Retinal pigment epithelial cell (primary cell): ENCODE results near the gene IDH3G.
"Not testable (repeated sequence)": the region's sequence is repeated elsewhere in the genome, so short reads cannot be mapped to it uniquely, and the experiment has no call there.

Experiments
- DNase-seq: peaks from one replicate; pipeline ENCODE4 v3.0.0-alpha.2; 2010; ENCODE audit warnings: low read depth
- H3K4me3 ChIP-seq: 2 replicates; pipeline ENCODE4 v1.5.1; 2011; ENCODE audit warnings: mild to moderate bottlenecking, low read length, control low read depth, moderate library complexity
- TF ChIP-seq, protein P1 (sequence below): conservative IDR thresholded peaks from 2 replicates; pipeline ENCODE4 v1.5.1; 2011; ENCODE audit warnings: low read depth, low read length, control low read depth, inconsistent platforms

IDH3G gene

DNA sequence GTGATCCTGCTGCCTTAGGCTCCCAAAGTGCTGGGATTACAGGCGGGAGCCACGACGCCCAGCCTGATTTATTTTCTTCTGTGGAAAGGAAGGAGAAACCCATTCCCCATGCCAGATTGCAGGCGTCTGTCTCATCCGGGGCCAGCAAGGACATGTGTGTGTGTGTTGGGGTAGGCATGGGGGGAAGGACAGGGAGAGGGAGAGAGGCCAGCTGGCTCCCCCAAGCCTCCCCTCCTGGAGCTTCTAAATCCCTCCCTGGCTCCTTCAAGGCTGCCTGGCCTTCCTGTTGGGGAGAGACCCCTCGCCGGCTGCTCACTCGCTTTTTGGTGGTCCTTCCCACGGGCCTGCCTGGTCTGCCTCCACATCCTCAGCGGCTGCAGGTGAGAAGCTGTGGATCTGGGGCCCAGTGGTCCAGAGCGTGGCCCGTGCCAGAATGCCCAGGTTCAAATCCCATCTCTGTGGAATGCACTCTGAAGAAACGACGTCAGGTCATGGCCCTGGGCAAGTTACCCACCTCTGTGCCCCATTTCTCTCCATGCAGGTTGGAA lies 31.5 kb downstream of the IDH3G start:
- DNase-seq, result no peak
- no peak overlapping the region for H3K4me3 ChIP-seq
- TF ChIP-seq, protein P1, sequence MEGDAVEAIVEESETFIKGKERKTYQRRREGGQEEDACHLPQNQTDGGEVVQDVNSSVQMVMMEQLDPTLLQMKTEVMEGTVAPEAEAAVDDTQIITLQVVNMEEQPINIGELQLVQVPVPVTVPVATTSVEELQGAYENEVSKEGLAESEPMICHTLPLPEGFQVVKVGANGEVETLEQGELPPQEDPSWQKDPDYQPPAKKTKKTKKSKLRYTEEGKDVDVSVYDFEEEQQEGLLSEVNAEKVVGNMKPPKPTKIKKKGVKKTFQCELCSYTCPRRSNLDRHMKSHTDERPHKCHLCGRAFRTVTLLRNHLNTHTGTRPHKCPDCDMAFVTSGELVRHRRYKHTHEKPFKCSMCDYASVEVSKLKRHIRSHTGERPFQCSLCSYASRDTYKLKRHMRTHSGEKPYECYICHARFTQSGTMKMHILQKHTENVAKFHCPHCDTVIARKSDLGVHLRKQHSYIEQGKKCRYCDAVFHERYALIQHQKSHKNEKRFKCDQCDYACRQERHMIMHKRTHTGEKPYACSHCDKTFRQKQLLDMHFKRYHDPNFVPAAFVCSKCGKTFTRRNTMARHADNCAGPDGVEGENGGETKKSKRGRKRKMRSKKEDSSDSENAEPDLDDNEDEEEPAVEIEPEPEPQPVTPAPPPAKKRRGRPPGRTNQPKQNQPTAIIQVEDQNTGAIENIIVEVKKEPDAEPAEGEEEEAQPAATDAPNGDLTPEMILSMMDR, result no peak

DNA sequence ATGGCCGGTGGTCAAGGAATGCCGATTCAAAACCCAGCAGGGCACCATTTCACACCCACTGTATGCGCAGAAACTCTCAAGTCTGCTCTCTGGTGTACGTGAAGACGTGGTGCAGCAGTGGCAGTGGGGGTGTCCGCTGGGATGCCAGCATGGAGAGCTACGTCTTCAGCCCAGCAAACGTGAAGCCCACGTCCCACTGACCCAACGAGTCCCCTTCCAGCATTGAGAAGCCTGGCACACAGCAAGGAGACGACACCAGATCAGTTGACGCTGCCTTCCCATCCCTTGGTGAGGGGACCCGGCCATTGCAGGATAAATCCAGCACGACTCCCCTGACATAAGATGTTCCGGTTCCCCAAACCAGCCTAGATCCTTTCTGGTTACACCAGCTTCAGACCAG lies 32.3 kb downstream of the IDH3G start:
- DNase-seq, result no peak
- TF ChIP-seq, protein P1, result no peak
- H3K4me3 ChIP-seq, result no peak overlapping the region

DNA sequence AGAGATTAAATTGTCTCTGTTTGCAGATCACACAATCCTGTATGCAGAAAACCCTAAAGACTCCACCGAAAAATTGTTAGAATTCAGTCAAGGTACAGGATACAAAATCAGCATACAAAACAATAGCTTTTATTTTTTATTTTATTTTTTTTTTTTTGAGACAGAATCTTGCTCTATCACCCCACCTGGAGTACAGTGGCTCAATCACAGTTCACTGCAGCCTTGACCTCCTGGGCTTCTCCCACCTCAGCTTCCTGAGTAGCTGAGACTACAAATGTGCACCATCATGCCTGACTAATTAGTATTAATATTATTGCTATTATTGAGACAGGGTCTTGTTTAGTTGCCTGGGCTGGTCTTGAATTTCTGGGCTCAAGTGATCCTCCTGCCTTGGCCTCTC lies 39.0 kb downstream of the IDH3G start:
- no peak for DNase-seq
- TF ChIP-seq, protein P1, result no peak
- no peak overlapping the region for H3K4me3 ChIP-seq

DNA sequence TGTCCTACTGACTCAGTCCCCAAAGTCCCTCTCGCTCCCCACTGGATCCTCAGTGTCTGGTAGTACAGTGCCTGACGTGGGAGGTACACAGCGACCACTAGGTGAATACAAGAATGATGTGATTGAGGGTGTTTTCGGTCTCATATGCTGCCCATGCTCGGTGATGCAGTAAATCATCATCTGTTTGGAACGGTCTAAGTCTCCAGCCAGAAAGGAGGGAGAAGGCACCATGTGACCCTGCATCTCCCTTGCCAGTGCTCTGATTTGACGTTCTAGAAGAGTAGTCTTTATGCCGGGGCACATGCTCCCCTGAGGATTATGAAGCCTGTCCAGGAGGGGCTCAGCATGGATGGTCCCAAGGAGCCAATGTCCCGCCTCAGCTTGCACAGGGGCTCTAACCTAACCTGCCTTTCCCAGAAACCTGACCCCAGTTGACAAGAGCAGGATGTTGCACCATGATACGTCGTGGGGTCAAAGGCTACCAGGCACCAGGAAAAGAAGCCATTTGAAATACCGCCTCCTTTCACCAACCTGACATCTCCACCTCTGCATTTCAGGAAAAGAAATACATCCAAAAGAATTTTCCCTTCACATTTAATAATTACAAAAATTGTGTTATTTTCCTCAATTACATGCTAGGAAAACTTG lies 43.9 kb downstream of the IDH3G start:
- H3K4me3 ChIP-seq, result no peak overlapping the region
- TF ChIP-seq, protein P1, result no peak
- no peak for DNase-seq

DNA sequence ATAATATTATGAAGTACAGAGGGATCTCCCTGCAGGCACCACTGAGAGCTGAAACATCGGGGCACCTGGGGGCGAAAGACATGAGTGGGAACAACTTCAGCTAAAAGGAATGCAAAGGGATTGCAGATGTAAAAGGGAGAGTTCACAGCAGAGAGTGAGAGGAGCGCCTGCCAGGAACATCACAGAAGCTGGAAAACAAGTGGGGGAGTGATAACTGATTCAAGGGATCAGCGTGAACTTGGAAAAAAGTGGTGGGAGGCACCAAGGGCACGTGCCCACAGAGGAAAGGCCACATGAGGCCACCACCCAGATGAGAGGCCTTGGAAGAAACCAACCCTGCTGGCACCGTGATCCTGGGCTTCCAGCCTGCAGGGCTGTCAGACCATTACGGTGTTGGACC lies 45.2 kb downstream of the IDH3G start:
- not testable (repeated sequence) for DNase-seq, H3K4me3 ChIP-seq

DNA sequence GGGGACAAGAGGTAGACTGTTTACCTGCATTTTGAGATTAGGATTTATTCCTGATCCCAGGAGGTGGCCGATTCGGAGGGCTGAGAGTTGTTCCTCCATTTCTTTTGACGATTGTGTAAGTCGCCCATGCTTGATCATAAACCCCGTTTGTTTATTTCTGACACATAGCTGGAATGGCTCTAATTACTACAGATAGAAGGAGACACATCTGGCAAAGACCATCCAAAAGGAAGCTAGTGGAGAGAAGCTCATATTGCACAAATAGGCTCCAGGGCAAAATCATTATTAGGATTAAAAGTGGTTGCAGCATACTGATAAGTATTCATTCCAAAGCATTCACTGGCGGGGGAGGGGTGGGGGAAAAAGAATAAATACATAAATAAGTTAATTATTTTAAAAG lies 47.2 kb downstream of the IDH3G start:
- DNase-seq, H3K4me3 ChIP-seq: not testable (repeated sequence)

DNA sequence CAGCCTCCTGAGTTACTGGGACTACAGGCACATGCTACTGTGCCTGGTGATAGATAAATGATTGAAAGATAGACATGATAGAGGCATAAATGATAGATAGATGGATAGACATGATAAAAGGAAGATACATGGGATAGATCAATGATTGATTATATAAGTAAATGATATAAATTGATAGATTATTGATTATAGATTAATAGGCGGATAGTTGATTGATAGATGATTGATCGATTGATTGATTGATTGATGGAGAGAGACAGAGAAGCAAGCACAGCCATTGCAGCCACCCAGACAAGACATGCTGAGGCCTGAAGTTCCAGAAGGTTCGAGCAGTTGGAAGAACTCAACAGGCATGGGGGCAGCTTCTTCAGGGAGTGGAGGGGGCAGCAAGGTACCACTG lies 47.8 kb downstream of the IDH3G start:
- DNase-seq, result no peak
- TF ChIP-seq, protein P1, result no peak

DNA sequence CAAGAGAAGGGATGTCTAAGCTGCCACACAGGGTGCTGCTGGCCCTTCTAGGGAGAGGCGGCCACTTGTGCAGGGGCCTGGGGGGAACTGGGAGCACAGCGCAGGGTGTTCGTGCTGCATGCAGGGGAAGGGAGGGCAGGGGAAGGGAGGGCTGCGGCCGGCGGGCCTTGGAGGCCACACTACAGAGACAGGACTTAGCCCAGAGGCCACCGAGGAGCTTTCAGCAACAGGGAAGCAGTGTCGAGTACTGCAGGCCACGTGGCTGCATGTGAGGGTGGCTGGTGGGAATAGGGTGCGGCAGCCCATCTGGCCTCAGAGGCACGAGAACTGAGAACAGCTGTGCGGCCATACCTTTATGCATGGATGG lies 49.1 kb downstream of the IDH3G start:
- not testable (repeated sequence) for DNase-seq, H3K4me3 ChIP-seq

More for the DNA sequence above, 47.8 kb downstream of the IDH3G start:
- no peak overlapping the region for H3K4me3 ChIP-seq
